ENCODE results near the gene TRIM47. TPM values are rescaled to one million over a fixed set of nuclear protein-coding genes. Genes with fewer than 3 reads are reported as not detected.

Gene TRIM47
- total and polyA plus RNA-seq, 2 of the 13 experiments (the other 11 are each of a cell fraction or from before 2014, with no cell fraction given): 33.5 to 82.0 TPM

DNA sequence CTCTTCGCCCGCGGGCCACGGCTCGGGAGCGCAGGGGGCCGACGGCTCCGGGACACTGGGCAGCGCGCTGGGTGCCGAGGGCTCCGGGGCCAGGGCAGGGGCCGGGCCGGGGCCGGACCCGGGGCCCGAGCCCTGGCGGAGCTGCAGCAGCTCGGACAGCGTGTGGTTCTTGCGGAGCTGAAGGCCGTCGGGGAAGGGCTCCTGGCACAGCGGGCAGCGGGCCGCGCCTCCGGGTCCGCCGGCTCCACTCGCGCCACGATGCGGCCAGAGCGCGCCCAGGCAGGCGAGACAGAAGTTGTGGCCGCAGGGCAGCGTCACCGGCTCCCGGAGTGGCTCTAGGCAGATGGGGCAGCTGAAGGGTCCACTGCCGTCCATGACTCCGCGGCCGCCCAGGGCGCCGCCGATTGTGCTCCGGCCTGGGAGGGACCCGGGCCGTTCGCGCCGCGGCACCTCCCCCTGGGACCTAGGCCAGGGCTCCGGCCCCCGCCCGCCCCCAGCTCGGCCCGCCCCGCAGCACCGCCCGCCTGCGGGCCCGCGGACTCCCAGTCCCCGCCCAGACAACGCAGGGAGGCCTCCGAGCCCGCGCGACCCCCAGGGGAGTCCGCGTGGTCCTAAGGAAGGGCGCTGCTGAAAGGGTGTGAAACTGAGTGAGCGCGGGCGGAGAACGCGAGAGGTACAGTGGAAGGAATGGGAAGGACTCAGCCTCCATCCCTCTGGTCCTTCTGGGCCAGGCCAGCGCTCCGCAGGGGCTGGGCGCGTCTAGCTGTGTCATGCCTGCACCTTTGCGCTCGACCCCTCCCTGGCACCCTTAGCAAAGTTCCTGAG, at the start of gene TRIM47 (continued):
- TF ChIP-seq KDM2A (CRISPR knock-in tag; IDR thresholded peaks at IDR 0.05; ENCODE audit: borderline replicate concordance, low read depth) (peak; percentile 94), TEAD3 (CRISPR knock-in tag; optimal IDR thresholded peaks at IDR 0.05; ENCODE audit: borderline replicate concordance) (peak; percentile 90), KAT8 (CRISPR knock-in tag; IDR thresholded peaks at IDR 0.05) (peak; percentile 46; the same call in 1 of the 2 replicates), SIN3B (IDR thresholded peaks at IDR 0.05; ENCODE audit: low read length) (no peak), ZNF768 (CRISPR knock-in tag; IDR thresholded peaks at IDR 0.05) (peak; percentile 6; the same call in 1 of the 2 replicates), ZBTB7B (CRISPR knock-in tag; IDR thresholded peaks at IDR 0.05) (peak; percentile 98), ARNT2 (CRISPR knock-in tag; IDR thresholded peaks at IDR 0.05; ENCODE audit: low read depth) (peak; percentile 61; the same call in 1 of the 2 replicates), POLR2G (IDR thresholded peaks at IDR 0.05; ENCODE audit: low read depth, low read length) (peak; percentile 71), HOXA3 (CRISPR knock-in tag; IDR thresholded peaks at IDR 0.05) (peak; percentile 75), SNAI1 (CRISPR knock-in tag; IDR thresholded peaks at IDR 0.05; ENCODE audit: borderline replicate concordance) (0 out of 2 replicates have a peak, but pooled peaks have one; percentile 61), CHCHD3 (CRISPR knock-in tag; IDR thresholded peaks at IDR 0.05) (peak; percentile 32; the same call in 1 of the 2 replicates), AGO2 (optimal IDR thresholded peaks at IDR 0.05; ENCODE audit: low read depth, low read length) (peak; percentile 49), SETDB1 (CRISPR knock-in tag; IDR thresholded peaks at IDR 0.05; ENCODE audit: borderline replicate concordance) (no peak), THAP9 (CRISPR knock-in tag; IDR thresholded peaks at IDR 0.05; ENCODE audit: borderline replicate concordance) (peak; percentile 22; the same call in 1 of the 2 replicates)
- TF ChIP-seq, protein P1, sequence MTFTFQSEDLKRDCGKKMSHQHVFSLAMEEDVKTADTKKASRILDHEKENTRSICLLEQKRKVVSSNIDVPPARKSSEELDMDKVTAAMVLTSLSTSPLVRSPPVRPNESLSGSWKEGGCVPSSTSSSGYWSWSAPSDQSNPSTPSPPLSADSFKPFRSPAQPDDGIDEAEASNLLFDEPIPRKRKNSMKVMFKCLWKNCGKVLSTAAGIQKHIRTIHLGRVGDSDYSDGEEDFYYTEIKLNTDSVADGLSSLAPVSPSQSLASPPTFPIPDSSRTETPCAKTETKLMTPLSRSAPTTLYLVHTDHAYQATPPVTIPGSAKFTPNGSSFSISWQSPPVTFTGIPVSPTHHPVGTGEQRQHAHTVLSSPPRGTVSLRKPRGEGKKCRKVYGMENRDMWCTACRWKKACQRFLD (CRISPR knock-in tag; IDR thresholded peaks at IDR 0.05; ENCODE audit: borderline replicate concordance): peak; percentile 58; the same call in 1 of the 2 replicates
- TF ChIP-seq, protein P2, sequence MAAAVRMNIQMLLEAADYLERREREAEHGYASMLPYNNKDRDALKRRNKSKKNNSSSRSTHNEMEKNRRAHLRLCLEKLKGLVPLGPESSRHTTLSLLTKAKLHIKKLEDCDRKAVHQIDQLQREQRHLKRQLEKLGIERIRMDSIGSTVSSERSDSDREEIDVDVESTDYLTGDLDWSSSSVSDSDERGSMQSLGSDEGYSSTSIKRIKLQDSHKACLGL (CRISPR knock-in tag; IDR thresholded peaks at IDR 0.05): peak; percentile 14; the same call in 1 of the 2 replicates
- TF ChIP-seq, protein P3, sequence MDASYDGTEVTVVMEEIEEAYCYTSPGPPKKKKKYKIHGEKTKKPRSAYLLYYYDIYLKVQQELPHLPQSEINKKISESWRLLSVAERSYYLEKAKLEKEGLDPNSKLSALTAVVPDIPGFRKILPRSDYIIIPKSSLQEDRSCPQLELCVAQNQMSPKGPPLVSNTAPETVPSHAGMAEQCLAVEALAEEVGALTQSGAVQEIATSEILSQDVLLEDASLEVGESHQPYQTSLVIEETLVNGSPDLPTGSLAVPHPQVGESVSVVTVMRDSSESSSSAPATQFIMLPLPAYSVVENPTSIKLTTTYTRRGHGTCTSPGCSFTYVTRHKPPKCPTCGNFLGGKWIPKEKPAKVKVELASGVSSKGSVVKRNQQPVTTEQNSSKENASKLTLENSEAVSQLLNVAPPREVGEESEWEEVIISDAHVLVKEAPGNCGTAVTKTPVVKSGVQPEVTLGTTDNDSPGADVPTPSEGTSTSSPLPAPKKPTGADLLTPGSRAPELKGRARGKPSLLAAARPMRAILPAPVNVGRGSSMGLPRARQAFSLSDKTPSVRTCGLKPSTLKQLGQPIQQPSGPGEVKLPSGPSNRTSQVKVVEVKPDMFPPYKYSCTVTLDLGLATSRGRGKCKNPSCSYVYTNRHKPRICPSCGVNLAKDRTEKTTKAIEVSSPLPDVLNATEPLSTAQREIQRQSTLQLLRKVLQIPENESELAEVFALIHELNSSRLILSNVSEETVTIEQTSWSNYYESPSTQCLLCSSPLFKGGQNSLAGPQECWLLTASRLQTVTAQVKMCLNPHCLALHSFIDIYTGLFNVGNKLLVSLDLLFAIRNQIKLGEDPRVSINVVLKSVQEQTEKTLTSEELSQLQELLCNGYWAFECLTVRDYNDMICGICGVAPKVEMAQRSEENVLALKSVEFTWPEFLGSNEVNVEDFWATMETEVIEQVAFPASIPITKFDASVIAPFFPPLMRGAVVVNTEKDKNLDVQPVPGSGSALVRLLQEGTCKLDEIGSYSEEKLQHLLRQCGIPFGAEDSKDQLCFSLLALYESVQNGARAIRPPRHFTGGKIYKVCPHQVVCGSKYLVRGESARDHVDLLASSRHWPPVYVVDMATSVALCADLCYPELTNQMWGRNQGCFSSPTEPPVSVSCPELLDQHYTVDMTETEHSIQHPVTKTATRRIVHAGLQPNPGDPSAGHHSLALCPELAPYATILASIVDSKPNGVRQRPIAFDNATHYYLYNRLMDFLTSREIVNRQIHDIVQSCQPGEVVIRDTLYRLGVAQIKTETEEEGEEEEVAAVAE (CRISPR knock-in tag; IDR thresholded peaks at IDR 0.05; ENCODE audit: borderline replicate concordance): peak; percentile 88
- TF ChIP-seq, protein P4, sequence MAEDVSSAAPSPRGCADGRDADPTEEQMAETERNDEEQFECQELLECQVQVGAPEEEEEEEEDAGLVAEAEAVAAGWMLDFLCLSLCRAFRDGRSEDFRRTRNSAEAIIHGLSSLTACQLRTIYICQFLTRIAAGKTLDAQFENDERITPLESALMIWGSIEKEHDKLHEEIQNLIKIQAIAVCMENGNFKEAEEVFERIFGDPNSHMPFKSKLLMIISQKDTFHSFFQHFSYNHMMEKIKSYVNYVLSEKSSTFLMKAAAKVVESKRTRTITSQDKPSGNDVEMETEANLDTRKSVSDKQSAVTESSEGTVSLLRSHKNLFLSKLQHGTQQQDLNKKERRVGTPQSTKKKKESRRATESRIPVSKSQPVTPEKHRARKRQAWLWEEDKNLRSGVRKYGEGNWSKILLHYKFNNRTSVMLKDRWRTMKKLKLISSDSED (CRISPR knock-in tag; IDR thresholded peaks at IDR 0.05): no peak; the same call in 1 of the 2 replicates

Data from HepG2 (cell line).